OCI-LY7 (cell line): ENCODE measurements around the gene SEH1L.

Experiments
- EZH2phosphoT487 ChIP-seq: fragments of 200-600 bp; sonication (generic); IDR thresholded peaks from 2 replicates; pipeline ENCODE4 v1.6.1; 2018; ENCODE audit warnings: low read depth, borderline replicate concordance, mild to moderate bottlenecking, mixed run types, antibody characterized with exemption, low read length, moderate library complexity, mixed read lengths
- TF ChIP-seq, protein P1 (sequence below): fragments of 200-600 bp; sonication (generic); conservative IDR thresholded peaks from 2 replicates; pipeline ENCODE4 v1.5.1; 2014; ENCODE audit warnings: mild to moderate bottlenecking, antibody characterized with exemption, low read length, moderate library complexity, mixed read lengths

DNA sequence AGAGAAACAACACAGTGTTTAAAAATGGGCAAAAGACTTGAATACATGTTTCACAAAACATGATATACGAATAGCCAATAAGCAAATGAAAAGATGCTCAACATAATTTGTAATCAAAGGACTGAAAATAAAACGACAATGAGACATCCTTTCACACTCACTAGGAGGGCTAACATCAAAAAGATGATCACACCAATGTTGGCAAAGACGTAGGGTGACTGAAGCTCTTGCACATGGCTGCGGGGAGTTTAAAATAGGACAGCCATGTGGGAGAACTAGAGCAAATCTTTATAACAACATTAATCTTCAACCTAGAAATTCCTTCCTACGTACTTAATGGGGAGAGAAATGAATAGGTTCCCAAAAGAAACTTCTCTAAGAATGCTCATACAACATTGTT, 19.2 kb upstream of the SEH1L start:
- TF ChIP-seq, protein P1, sequence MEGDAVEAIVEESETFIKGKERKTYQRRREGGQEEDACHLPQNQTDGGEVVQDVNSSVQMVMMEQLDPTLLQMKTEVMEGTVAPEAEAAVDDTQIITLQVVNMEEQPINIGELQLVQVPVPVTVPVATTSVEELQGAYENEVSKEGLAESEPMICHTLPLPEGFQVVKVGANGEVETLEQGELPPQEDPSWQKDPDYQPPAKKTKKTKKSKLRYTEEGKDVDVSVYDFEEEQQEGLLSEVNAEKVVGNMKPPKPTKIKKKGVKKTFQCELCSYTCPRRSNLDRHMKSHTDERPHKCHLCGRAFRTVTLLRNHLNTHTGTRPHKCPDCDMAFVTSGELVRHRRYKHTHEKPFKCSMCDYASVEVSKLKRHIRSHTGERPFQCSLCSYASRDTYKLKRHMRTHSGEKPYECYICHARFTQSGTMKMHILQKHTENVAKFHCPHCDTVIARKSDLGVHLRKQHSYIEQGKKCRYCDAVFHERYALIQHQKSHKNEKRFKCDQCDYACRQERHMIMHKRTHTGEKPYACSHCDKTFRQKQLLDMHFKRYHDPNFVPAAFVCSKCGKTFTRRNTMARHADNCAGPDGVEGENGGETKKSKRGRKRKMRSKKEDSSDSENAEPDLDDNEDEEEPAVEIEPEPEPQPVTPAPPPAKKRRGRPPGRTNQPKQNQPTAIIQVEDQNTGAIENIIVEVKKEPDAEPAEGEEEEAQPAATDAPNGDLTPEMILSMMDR: no peak
- no peak for TF ChIP-seq EZH2phosphoT487
